BE2C (cell line): ENCODE measurements around the gene AUNIP.
"Not testable (repeated sequence)": the region's sequence is repeated elsewhere in the genome, so short reads cannot be mapped to it uniquely, and the experiment has no call there.

ENCODE experiments used
- DNase-seq: peaks from one replicate; pipeline ENCODE4 v3.0.0-alpha.2; 2020
- H3K27me3 ChIP-seq: fragments of 250-450 bp; sonication (Bioruptor Pico); 2 replicates; pipeline ENCODE4 v1.5.1; 2020; ENCODE audit warnings: mild to moderate bottlenecking
- H3K36me3 ChIP-seq: fragments of 250-450 bp; sonication (Bioruptor Pico); 2 replicates; pipeline ENCODE4 v1.5.1; 2020; ENCODE audit warnings: mild to moderate bottlenecking
- H3K4me1 ChIP-seq: fragments of 250-450 bp; sonication (Bioruptor Pico); 2 replicates; pipeline ENCODE4 v1.5.1; 2020
- H3K4me3 ChIP-seq: 2 replicates; pipeline ENCODE4 v1.5.1; 2011; ENCODE audit warnings: low read depth, low read length
- H3K9me3 ChIP-seq: fragments of 250-450 bp; sonication (Bioruptor Pico); 2 replicates; pipeline ENCODE4 v1.5.1; 2020
- TF ChIP-seq, protein P1 (sequence below): IDR thresholded peaks from 2 replicates; pipeline ENCODE4 v1.5.1; 2012; ENCODE audit warnings: mild to moderate bottlenecking, low read depth, low read length

Gene AUNIP

DNA sequence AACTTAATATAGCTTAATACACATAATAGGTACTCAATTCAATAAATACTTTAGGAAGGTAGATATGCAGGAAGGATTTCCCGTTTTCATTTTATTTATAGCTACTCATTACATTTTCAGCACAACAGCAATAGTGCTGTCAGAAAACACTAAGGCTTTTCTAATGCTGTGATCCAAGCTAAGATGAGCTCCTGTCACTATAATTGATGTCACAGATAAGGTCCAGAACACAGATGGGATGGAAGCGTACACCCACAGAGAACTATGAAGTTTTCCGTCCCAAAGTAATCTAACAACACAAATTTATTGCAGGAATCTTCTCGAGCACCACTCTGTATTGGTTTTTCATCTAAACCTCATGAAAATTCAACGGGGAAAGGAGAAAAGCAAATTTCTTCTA is 13.6 kb downstream of the AUNIP start:
- DNase-seq: no peak
- TF ChIP-seq, protein P1, sequence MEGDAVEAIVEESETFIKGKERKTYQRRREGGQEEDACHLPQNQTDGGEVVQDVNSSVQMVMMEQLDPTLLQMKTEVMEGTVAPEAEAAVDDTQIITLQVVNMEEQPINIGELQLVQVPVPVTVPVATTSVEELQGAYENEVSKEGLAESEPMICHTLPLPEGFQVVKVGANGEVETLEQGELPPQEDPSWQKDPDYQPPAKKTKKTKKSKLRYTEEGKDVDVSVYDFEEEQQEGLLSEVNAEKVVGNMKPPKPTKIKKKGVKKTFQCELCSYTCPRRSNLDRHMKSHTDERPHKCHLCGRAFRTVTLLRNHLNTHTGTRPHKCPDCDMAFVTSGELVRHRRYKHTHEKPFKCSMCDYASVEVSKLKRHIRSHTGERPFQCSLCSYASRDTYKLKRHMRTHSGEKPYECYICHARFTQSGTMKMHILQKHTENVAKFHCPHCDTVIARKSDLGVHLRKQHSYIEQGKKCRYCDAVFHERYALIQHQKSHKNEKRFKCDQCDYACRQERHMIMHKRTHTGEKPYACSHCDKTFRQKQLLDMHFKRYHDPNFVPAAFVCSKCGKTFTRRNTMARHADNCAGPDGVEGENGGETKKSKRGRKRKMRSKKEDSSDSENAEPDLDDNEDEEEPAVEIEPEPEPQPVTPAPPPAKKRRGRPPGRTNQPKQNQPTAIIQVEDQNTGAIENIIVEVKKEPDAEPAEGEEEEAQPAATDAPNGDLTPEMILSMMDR: no peak
- Histone ChIP-seq H3K4me3 (no peak overlapping the region), H3K9me3 (no peaks in the 10 kb centered on the region), H3K27me3 (no peaks in the 10 kb centered on the region), H3K4me1 (no peaks in the 10 kb centered on the region), H3K36me3 (no peaks in the 10 kb centered on the region)

DNA sequence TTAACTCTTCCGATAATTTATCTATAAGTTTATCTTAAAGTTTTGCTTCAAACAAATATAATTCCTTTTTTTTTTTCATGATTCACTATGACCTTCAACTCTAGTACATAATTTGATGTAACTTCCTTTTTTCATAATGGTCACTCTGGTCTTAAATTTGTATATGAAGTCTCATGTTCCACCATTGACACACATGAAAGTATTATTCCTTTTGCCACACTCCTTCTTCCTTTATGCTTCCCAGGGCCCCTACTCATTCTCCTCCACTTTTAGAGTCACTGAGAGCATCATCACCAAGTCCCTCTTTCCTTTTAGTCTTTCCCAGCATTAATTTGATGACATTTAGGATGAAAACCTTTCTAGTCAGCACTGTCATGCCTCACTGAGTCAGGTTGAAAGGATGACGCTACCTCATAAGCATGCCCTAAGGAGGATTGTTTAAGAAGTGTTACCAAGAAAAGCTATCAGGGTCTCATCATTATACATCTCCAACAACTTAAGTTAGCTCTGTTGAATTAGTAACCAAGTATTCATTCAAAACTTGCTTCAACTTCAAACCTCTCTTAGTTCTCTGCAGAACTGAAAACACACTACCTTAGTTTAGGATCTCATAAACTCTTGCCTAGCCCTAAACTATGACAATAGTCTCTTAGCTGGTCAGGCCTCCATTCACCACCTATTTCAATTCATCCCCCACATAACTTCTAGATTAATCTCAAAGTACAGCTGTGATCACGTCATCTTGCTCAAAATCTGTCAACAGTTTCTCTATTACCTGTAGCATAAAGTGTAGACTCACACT is 14.5 kb downstream of the AUNIP start:
- no peak overlapping the region for H3K4me3 ChIP-seq
- no peaks in the 10 kb centered on the region for H3K4me1 ChIP-seq
- no peak for DNase-seq
- no peaks in the 10 kb centered on the region for H3K9me3 ChIP-seq
- TF ChIP-seq, protein P1: no peak
- no peaks in the 10 kb centered on the region for H3K36me3 ChIP-seq
- no peaks in the 10 kb centered on the region for H3K27me3 ChIP-seq

DNA sequence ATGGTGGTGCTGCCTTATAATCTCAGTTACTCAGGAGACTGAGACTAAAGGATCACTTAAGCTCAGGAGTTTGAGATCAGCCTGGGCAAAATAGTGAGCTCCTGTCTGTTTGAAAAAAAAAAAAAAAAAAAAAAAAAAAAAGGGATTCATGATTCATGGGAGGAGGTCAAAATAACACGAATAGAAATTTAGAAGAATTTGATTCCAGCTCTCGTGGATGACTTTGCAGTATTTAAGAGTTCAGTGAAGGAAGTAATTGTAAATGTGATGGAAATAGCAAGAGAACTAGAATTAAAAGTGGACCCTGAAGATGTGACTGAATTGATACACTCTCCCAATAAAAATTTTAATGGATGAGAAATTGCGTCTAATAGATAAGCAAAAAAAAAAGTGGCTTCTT is 15.8 kb downstream of the AUNIP start:
- H3K4me1 ChIP-seq: no peaks in the 10 kb centered on the region
- DNase-seq: no peak
- TF ChIP-seq, protein P1: no peak

DNA sequence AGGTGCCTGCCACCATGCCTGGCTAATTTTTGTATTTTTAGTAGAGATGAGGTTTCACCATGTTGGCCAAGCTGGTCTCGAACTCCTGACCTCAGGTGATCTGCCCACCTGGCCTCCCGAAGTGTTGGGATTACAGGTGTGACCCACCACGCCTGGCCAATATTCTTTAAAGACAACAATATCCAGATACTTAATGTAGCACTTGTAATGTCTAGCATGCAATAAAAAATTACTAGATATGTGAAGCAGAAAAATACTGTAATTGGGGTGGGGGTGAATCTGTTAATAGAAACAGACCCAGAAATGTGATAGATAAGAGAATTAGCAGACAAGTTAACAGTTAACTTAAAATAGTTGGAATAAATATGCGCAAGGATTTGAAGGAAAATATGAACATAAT is 19.4 kb downstream of the AUNIP start:
- not testable (repeated sequence) for H3K4me1 ChIP-seq, H3K36me3 ChIP-seq, H3K27me3 ChIP-seq, H3K9me3 ChIP-seq, DNase-seq, H3K4me3 ChIP-seq

More for the DNA sequence above, 15.8 kb downstream of the AUNIP start:
- H3K4me3 ChIP-seq: no peak overlapping the region
- no peaks in the 10 kb centered on the region for H3K27me3 ChIP-seq
- H3K9me3 ChIP-seq: no peaks in the 10 kb centered on the region
- no peaks in the 10 kb centered on the region for H3K36me3 ChIP-seq

DNA sequence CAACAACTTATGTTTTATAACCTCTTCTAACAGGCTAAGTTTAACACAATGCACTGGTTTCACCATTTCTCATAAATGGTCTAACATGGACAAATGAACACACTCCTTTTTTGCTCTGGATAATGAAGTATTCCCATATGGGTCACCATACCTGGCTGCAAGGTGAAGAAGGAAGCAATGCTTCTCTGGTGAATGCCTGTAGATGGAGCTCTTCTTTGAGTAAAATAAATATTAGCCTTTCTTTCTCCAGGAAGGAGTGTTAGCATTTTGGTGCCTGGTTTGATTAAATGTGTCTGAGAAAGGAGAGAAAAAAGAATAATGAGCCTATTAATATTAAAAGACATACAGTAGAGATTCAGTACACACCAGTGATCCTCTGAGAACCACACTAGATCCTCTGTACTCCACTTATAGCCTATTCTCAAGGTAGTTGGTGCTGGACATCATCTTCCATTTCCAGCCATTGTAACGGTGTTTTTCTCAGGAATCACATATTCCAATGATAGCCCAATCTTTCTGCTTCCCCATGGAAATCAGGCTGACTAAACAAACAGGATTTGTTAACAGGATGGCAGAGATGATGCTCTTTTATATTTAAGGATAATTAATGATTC is 21.9 kb downstream of the AUNIP start:
- no peaks in the 10 kb centered on the region for H3K9me3 ChIP-seq
- TF ChIP-seq, protein P1: peak; percentile 34
- H3K27me3 ChIP-seq: no peaks in the 10 kb centered on the region
- H3K4me1 ChIP-seq: no peaks in the 10 kb centered on the region
- peaks cover 3% of the 10 kb centered on the region; the same call in 1 of the 2 replicates for H3K36me3 ChIP-seq
- H3K4me3 ChIP-seq: no peak overlapping the region
- DNase-seq: no peak

DNA sequence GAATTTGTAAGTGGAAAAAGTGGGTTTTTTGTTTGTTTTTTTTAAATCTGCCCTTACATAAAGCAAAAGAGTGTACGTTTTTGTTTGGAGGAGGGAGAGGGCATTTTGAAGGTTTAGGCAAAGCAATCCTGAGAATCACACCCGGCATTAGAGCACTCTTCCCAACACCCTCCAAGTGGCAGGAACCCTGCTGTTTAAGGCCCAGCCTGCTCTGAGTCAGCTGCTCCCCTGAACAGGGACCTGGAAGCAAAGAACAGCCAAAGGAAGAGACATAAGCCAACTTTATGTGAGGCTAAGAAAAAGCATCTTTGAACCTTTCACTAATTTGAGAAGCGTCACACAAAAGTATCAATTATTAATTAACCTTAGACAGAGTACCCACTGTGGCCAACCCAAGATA is 22.6 kb downstream of the AUNIP start:
- Histone ChIP-seq H3K4me3 (no peak overlapping the region), H3K4me1 (no peaks in the 10 kb centered on the region), H3K9me3 (no peaks in the 10 kb centered on the region), H3K36me3 (peaks cover 7% of the 10 kb centered on the region; the same call in 1 of the 2 replicates), H3K27me3 (no peaks in the 10 kb centered on the region)
- TF ChIP-seq, protein P1: no peak
- no peak for DNase-seq
